Activated naive CD4-positive, alpha-beta T cell treated with anti-CD3 and anti-CD28 coated beads, Interleukin-2, amount 50 U/mL, for 72 hours (primary cell): Measurements from ENCODE around the gene NR2F1-AS1. TPM values are rescaled to one million over a fixed set of nuclear protein-coding genes. Genes with fewer than 3 reads are reported as not detected.
"Not testable (repeated sequence)": the region's sequence is repeated elsewhere in the genome, so short reads cannot be mapped to it uniquely, and the experiment has no call there.

Source experiments
- ATAC-seq, 2 donors: fragments of 150-1000 bp; cut with Tn5 transposase; 2 replicates each; pipeline ENCODE4 v1.10.0; 2021; ENCODE audit warnings: mild to moderate bottlenecking in 2 of 2, moderate library complexity in 2 of 2
- DNase-seq, 2 donors: peaks; one replicate each; pipeline ENCODE4 v3.0.0; 2021 to 2022; ENCODE audit warnings: low spot score in 2 of 2
- H3K27ac Mint-ChIP-seq, 2 donors: one replicate each; pipeline ENCODE4 v1.8.0; 2022; ENCODE audit warnings: mild to moderate bottlenecking in 2 of 2, mixed read lengths in 2 of 2
- H3K36me3 Mint-ChIP-seq, 2 donors: one replicate each; pipeline ENCODE4 v1.8.0; 2022; ENCODE audit warnings: mixed read lengths in 2 of 2
- H3K9me3 Mint-ChIP-seq, 2 donors: one replicate each; pipeline ENCODE4 v1.8.0; 2022; ENCODE audit warnings: mixed read lengths in 2 of 2
- total RNA-seq, 2 donors: library from RNA; stranded (reverse); gene quantifications; one replicate each; pipeline ENCODE4 v1.2.3, GENCODE V29; 2022

The NR2F1-AS1 gene
- total RNA-seq, 2 donors from 2014 or later = not detected

- DNase-seq (no peak), ATAC-seq (no peak)
- Mint-ChIP-seq H3K36me3 (no peaks in the 10 kb centered on the region), H3K27ac (no peak overlapping the region), H3K9me3 (no peaks in the 10 kb centered on the region)
These were observed 176.8 kb downstream of the NR2F1-AS1 start for GRCh38 chr5:93404246-93404645.

DNA sequence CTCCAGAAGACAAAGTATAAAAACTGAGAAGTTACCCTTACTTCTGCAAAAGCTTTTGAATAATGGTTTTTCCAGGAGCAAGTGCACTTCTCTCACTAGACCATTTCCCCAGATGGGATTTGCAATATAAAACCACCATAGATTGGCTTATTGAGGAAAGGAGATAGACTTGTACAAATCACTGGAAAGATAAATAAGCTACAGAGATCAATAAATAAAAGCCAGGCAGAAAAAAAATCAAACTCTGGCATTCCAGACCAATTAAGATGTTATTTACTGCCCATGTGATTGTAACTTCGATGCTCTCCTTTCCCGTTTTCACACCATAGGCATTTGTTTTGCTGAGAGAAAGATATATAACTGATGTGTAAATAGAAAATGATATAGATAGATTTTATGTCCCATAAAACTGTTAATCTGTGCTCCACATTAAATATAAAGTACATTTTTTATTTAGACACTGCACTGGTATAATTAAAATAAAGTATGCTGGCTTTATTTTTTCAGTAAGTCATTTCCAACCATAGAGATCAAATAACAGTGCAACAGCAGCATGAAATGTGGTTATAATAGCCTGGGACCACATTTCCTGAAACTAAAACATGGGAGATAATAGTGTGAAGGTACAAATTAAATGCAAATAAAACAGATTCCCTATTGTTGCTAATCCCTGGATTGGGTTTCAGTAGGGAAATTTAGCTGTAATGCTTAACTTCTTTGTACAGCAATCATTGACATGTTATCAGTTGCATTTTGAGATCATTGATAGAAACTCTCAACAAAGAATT, 177.7 kb downstream of the NR2F1-AS1 start:
- no peaks in the 10 kb centered on the region for H3K9me3 Mint-ChIP-seq
- no peaks in the 10 kb centered on the region for H3K36me3 Mint-ChIP-seq
- no peak for DNase-seq
- H3K27ac Mint-ChIP-seq = no peak overlapping the region
- no peak for ATAC-seq

GRCh38 chr5:93402451-93402850, 178.6 kb downstream of the NR2F1-AS1 start:
- Mint-ChIP-seq H3K27ac (no peak overlapping the region), H3K9me3 (peaks cover 6% of the 10 kb centered on the region in 2 donors), H3K36me3 (no peaks in the 10 kb centered on the region)
- ATAC-seq (no peak), DNase-seq (no peak)

- peaks cover 6 to 9% of the 10 kb centered on the region in 2 donors for H3K9me3 Mint-ChIP-seq
- no peak overlapping the region for H3K27ac Mint-ChIP-seq
- ATAC-seq (no peak), DNase-seq (no peak)
- H3K36me3 Mint-ChIP-seq = no peaks in the 10 kb centered on the region
These were observed 179.3 kb downstream of the NR2F1-AS1 start for GRCh38 chr5:93401634-93402213.

- no peak overlapping the region for H3K27ac Mint-ChIP-seq
- no peak for DNase-seq
These were observed 181.3 kb downstream of the NR2F1-AS1 start for GRCh38 chr5:93399675-93400074.

GRCh38 chr5:93395971-93396379, 185.0 kb downstream of the NR2F1-AS1 start:
- no peak for ATAC-seq
- no peaks in the 10 kb centered on the region for H3K36me3 Mint-ChIP-seq
- no peak for DNase-seq
- peaks cover 9 to 18% of the 10 kb centered on the region in 2 donors for H3K9me3 Mint-ChIP-seq
- H3K27ac Mint-ChIP-seq = no peak overlapping the region

More at GRCh38 chr5:93399675-93400074, 181.3 kb downstream of the NR2F1-AS1 start:
- ATAC-seq = no peak
- peaks cover 9 to 10% of the 10 kb centered on the region in 2 donors for H3K9me3 Mint-ChIP-seq
- no peaks in the 10 kb centered on the region for H3K36me3 Mint-ChIP-seq

DNA sequence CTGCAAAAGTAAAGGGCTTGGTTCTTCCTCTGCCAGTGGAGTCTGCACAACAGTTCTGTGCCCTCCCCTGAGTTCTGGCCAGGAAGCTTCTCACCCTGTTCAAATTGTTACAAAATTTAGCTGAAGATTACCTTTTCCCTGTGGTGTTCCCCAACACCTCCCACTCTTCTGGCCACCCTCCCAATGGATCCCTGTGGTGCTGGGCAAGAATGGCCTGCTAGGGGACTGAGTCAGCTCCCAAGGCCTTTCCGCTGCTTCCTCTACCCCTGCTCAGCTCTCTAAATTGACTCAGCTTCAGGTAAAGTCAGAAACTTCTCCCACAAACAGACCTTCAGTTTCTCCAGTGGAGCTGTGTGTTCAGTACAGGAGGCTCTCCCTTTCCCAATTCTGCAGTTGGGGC, 186.0 kb downstream of the NR2F1-AS1 start:
- Mint-ChIP-seq H3K9me3 (peaks cover 9 to 18% of the 10 kb centered on the region in 2 donors), H3K36me3 (no peaks in the 10 kb centered on the region), H3K27ac (no peak overlapping the region)
- DNase-seq (no peak), ATAC-seq (no peak)

GRCh38 chr5:93394301-93394700, 186.7 kb downstream of the NR2F1-AS1 start:
- no peaks in the 10 kb centered on the region for H3K36me3 Mint-ChIP-seq
- DNase-seq = no peak
- H3K27ac Mint-ChIP-seq = no peak overlapping the region
- no peak for ATAC-seq
- H3K9me3 Mint-ChIP-seq = peaks cover 9 to 18% of the 10 kb centered on the region in 2 donors

DNA sequence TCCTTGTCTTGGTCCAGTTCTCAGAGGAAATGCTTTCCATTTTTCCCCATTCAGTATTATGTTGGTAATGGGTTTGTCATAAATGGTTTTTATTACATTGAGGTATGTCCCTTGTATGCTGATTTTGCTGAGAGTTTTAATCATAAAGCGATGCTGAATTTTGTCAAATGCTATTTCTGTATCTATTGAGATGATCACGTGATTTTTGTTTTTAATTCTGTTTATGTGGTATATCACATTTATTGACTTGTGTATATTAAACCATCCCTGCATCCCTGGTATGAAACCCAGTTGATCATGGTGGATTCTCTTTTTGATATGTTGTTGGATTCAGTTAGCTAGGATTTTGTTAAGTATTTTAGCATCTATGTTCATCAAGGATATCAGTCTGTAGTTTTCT, 189.8 kb downstream of the NR2F1-AS1 start:
- not testable (repeated sequence) for DNase-seq, H3K27ac Mint-ChIP-seq

GRCh38 chr5:93385655-93386054, 195.4 kb downstream of the NR2F1-AS1 start:
- Mint-ChIP-seq H3K27ac (no peak overlapping the region), H3K36me3 (no peaks in the 10 kb centered on the region), H3K9me3 (peaks cover 0 to 4% of the 10 kb centered on the region in 2 donors)
- ATAC-seq (no peak), DNase-seq (no peak)

More for the DNA sequence above, 189.8 kb downstream of the NR2F1-AS1 start:
- not testable (repeated sequence) for H3K36me3 Mint-ChIP-seq, ATAC-seq
- peaks cover 0 to 12% of the 10 kb centered on the region in 2 donors for H3K9me3 Mint-ChIP-seq

DNA sequence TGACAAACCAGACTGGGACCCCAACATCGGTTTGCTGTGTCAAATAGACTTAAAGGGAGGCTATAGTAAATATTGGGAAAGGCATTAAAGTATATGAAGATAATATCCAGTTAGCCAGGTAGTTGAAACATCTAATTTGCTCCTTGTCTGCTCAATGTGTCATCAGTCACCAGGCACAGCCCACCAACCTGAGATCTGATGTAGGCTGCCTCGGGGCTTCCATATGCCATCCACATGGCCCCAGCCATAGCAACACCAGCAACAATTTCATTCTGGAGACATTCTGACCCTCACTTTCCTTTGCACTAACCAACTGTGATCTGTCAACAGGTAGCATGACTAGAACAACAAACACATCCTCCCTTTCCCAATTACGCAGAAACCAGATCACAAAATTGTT, 196.0 kb downstream of the NR2F1-AS1 start:
- peaks cover 0 to 4% of the 10 kb centered on the region in 2 donors for H3K9me3 Mint-ChIP-seq
- ATAC-seq = no peak
- no peak for DNase-seq
- H3K27ac Mint-ChIP-seq = no peak overlapping the region
- no peaks in the 10 kb centered on the region for H3K36me3 Mint-ChIP-seq

GRCh38 chr5:93384026-93384425, 197.0 kb downstream of the NR2F1-AS1 start:
- Mint-ChIP-seq H3K9me3 (peaks cover 3 to 4% of the 10 kb centered on the region in 2 donors), H3K36me3 (no peaks in the 10 kb centered on the region), H3K27ac (no peak overlapping the region)
- DNase-seq (no peak), ATAC-seq (no peak)

DNA sequence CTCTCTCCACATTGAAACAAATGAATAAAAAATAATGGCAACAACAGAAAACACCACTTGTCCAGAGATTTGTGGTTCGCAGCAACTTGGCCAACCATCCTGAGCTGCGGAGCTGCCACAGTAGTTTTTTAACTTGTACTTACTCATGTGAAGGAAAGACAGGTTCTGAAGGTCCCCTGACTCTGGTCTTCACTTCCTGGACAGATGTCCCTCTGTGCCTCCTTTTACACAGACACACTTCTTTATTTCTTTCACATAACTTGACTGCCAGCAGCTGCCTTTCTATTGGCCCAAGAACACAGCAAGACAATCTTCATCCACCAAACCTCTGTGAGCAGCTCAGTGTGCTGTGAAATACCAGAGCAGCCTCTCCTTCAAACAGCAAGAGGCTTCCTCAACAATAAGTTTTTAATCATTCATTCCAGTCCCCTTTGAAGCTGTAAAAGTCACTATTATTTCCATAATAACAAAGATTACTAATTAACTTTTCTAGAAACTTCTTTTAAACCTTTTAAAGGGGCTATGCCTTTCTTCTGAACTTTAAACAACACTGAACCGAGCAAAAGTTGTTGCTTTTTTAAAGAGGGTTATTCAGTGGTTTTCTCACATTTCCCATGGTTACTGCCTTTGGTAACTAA, 198.7 kb downstream of the NR2F1-AS1 start:
- ATAC-seq = no peak
- Mint-ChIP-seq H3K27ac (no peak overlapping the region), H3K36me3 (no peaks in the 10 kb centered on the region), H3K9me3 (peaks cover 0 to 3% of the 10 kb centered on the region in 2 donors)
- DNase-seq = no peak

DNA sequence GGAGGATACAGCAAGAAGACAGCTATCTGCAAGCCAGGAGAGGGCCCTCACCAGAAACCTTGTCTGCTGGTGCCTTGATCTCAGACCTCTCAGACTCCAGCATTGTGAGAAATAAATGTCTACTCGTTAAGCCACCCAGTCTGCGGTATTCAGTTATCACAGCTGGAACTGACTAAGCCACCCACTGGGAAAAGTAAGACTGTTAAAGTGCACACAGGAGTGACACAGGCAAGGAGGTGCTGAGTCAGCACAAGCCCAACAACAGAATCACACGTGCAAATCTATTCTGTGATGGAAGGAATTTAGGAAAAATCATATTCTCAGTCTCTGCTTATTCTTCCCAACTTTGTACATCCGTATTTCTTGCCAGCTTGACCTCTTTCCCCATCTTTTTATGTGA, 200.0 kb downstream of the NR2F1-AS1 start:
- Mint-ChIP-seq H3K9me3 (peaks cover 0 to 3% of the 10 kb centered on the region in 2 donors), H3K36me3 (no peaks in the 10 kb centered on the region), H3K27ac (no peak overlapping the region)
- DNase-seq (no peak), ATAC-seq (no peak)

DNA sequence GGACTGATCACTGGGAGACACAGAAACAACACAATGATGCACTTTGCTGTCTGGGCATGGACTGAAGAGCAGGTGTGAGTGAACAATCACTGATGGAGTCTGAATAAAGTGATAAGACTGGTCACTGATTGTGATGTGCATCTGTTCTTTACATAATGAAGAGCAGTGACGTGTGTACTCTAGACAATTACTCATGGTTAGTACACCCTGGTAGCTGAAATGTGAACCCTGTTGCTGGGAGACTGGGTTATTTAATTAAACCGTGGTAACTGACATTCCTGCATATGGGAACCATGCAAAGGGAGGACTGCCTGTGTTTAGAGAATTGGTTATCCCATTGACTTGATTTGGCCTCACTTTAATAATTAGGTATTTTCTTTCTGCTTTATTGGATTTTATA, 202.9 kb downstream of the NR2F1-AS1 start:
- H3K27ac Mint-ChIP-seq = no peak overlapping the region
- no peak for DNase-seq
- peaks cover 0 to 6% of the 10 kb centered on the region in 2 donors for H3K36me3 Mint-ChIP-seq
- peaks cover 12 to 14% of the 10 kb centered on the region in 2 donors for H3K9me3 Mint-ChIP-seq
- no peak for ATAC-seq

- peaks cover 0 to 6% of the 10 kb centered on the region in 2 donors for H3K36me3 Mint-ChIP-seq
- no peak overlapping the region for H3K27ac Mint-ChIP-seq
- DNase-seq (no peak), ATAC-seq (no peak)
- peaks cover 15 to 25% of the 10 kb centered on the region in 2 donors for H3K9me3 Mint-ChIP-seq
These were observed 209.1 kb downstream of the NR2F1-AS1 start for GRCh38 chr5:93371893-93372292.

DNA sequence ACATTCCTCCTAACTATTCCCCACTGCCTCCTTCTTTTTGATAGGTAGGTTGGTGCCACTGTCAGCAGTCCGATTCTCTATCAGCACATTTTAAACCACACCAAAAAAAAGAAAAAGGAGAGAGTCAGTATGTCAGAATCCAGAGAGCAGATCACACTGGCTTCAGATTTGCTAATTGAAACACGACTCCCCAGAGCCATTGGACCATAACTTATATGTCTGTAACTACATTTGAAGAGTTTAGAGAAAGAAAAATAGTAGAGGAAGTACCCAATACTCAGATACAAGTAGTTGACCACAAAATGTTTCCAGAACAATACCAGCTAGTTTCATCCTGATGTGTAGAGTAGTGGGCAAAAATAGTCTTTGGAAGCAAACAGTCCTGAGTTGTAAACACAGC, 216.6 kb downstream of the NR2F1-AS1 start:
- ATAC-seq (no peak), DNase-seq (no peak)
- Mint-ChIP-seq H3K36me3 (no peaks in the 10 kb centered on the region), H3K27ac (no peak overlapping the region), H3K9me3 (peaks cover 1 to 7% of the 10 kb centered on the region in 2 donors)
